Measurements from ENCODE around the gene ZNF512. TPM values are rescaled to one million over a fixed set of nuclear protein-coding genes. Genes with fewer than 3 reads are reported as not detected.

Gene ZNF512
- total and polyA plus RNA-seq, 2 of the 13 experiments (the other 11 are each of a cell fraction or from before 2014, with no cell fraction given) = 29.8 to 31.0 TPM

DNA sequence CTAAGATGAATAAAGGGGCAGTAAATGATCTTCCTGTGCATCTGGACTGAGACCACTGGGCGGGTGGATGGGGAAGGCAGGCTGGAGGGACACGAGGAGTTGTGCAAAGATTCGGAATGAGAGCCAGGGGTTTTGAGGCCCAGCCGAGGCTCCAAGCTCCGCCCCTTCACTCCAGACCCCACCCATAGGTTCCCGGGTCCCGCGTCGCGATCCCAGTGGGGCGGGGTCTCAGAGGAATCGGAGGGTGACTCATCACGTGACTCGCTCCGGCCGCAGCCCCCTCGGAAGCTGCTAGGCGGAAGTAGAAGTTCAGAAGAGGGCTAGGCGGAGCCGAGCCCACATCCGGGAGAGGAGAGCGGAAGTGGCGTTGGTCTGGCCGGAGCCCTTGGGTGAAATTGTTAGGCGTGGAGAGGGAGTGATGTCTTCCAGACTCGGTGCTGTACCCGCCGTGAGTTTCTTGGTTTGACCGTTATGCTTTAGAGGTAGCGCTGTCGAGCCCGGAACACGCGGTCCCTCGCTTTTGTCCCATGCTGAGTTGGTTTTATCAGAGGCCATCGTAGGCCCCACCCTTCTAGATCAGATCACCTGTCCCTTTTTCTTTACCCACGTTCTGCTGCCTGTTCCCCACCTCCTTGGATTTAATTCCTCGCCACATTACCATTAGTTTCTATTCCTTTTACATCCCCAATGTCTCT is at the start of gene ZNF512 (continued):
- TF ChIP-seq ZNF20 (CRISPR knock-in tag; IDR thresholded peaks at IDR 0.05) = peak; percentile 56; the same call in 1 of the 2 replicates
- peak; percentile 75; the same call in 1 of the 2 replicates for TF ChIP-seq ZNF670 (CRISPR knock-in tag; IDR thresholded peaks at IDR 0.05; ENCODE audit: borderline replicate concordance)
- TF ChIP-seq ZNF12 (CRISPR knock-in tag; IDR thresholded peaks at IDR 0.05) = no peak
- no peak for TF ChIP-seq PHF5A (CRISPR knock-in tag; IDR thresholded peaks at IDR 0.05; ENCODE audit: low read depth, unreplicated experiment)
- TF ChIP-seq ZFP62 (CRISPR knock-in tag; IDR thresholded peaks at IDR 0.05) = no peak
- TF ChIP-seq SCMH1 (CRISPR knock-in tag; IDR thresholded peaks at IDR 0.05; ENCODE audit: borderline replicate concordance) = no peak
- peak; percentile 90 for TF ChIP-seq THAP11 (CRISPR knock-in tag; IDR thresholded peaks at IDR 0.05)
- TF ChIP-seq TOPORS (CRISPR knock-in tag; IDR thresholded peaks at IDR 0.05) = no peak; the same call in 1 of the 2 replicates
- peak; percentile 38; the same call in 1 of the 2 replicates for TF ChIP-seq ZNF124 (CRISPR knock-in tag; IDR thresholded peaks at IDR 0.05)
- no peak for TF ChIP-seq DPF2 (CRISPR knock-in tag; IDR thresholded peaks at IDR 0.05; ENCODE audit: borderline replicate concordance, low read depth)
- no peak for TF ChIP-seq ZKSCAN1 (IDR thresholded peaks at IDR 0.05; ENCODE audit: low read length)
- no peak for TF ChIP-seq NPAS2 (CRISPR knock-in tag; IDR thresholded peaks at IDR 0.05; ENCODE audit: borderline replicate concordance)
- TF ChIP-seq, protein P1, sequence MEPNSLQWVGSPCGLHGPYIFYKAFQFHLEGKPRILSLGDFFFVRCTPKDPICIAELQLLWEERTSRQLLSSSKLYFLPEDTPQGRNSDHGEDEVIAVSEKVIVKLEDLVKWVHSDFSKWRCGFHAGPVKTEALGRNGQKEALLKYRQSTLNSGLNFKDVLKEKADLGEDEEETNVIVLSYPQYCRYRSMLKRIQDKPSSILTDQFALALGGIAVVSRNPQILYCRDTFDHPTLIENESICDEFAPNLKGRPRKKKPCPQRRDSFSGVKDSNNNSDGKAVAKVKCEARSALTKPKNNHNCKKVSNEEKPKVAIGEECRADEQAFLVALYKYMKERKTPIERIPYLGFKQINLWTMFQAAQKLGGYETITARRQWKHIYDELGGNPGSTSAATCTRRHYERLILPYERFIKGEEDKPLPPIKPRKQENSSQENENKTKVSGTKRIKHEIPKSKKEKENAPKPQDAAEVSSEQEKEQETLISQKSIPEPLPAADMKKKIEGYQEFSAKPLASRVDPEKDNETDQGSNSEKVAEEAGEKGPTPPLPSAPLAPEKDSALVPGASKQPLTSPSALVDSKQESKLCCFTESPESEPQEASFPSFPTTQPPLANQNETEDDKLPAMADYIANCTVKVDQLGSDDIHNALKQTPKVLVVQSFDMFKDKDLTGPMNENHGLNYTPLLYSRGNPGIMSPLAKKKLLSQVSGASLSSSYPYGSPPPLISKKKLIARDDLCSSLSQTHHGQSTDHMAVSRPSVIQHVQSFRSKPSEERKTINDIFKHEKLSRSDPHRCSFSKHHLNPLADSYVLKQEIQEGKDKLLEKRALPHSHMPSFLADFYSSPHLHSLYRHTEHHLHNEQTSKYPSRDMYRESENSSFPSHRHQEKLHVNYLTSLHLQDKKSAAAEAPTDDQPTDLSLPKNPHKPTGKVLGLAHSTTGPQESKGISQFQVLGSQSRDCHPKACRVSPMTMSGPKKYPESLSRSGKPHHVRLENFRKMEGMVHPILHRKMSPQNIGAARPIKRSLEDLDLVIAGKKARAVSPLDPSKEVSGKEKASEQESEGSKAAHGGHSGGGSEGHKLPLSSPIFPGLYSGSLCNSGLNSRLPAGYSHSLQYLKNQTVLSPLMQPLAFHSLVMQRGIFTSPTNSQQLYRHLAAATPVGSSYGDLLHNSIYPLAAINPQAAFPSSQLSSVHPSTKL (CRISPR knock-in tag; IDR thresholded peaks at IDR 0.05) = peak; percentile 80; the same call in 1 of the 2 replicates
- no peak for TF ChIP-seq ELK4 (CRISPR knock-in tag; IDR thresholded peaks at IDR 0.05; ENCODE audit: borderline replicate concordance)
- TF ChIP-seq RELA (CRISPR knock-in tag; IDR thresholded peaks at IDR 0.05) = 0 out of 2 replicates have a peak, but pooled peaks have one; percentile 84
- no peak for TF ChIP-seq AKAP8 (CRISPR knock-in tag; IDR thresholded peaks at IDR 0.05)
- TF ChIP-seq HNRNPL (IDR thresholded peaks at IDR 0.05; ENCODE audit: low read depth, low read length) = 0 out of 2 replicates have a peak, but pooled peaks have one; percentile 72
- TF ChIP-seq ZSCAN12 (CRISPR knock-in tag; IDR thresholded peaks at IDR 0.05) = no peak
- peak; percentile 68 for TF ChIP-seq GATA4 (IDR thresholded peaks at IDR 0.05; ENCODE audit: borderline replicate concordance, low read depth)
- no peak for TF ChIP-seq SRSF9 (IDR thresholded peaks at IDR 0.05; ENCODE audit: borderline replicate concordance, insufficient read depth, low read depth, low read length, poor library complexity, severe bottlenecking)
- no peak for TF ChIP-seq HNF4G (IDR thresholded peaks at IDR 0.05; ENCODE audit: borderline replicate concordance, low read depth, low read length)
- TF ChIP-seq HNF4G (CRISPR knock-in tag; IDR thresholded peaks at IDR 0.05; ENCODE audit: borderline replicate concordance, low read depth) = no peak
- TF ChIP-seq ZNF10 (CRISPR knock-in tag; IDR thresholded peaks at IDR 0.05; ENCODE audit: borderline replicate concordance, low read depth) = no peak
- TF ChIP-seq ATAD3A (CRISPR knock-in tag; IDR thresholded peaks at IDR 0.05) = no peak
- TF ChIP-seq ZBTB42 (CRISPR knock-in tag; IDR thresholded peaks at IDR 0.05) = no peak; the same call in 1 of the 2 replicates
- no peak for TF ChIP-seq ZNF75D (CRISPR knock-in tag; IDR thresholded peaks at IDR 0.05; ENCODE audit: borderline replicate concordance)
